Measurements from ENCODE around the gene IZUMO2.

Gene IZUMO2

GRCh38 chr19:50162988-50163387 lies at the start of gene IZUMO2:
IZUMO2 (minus strand) TSS chr19:50163281; CDS start chr19:50163194, 87 bp downstream.
- no peak for DNase-seq

GRCh38 chr19:50210425-50210824 lies 47.3 kb upstream of the IZUMO2 start:
- DNase-seq = no peak

GRCh38 chr19:50209131-50209530 lies 46.0 kb upstream of the IZUMO2 start:
- no peak for DNase-seq

GRCh38 chr19:50207730-50208129 lies 44.6 kb upstream of the IZUMO2 start:
- no peak for DNase-seq

GRCh38 chr19:50206191-50206590 lies 43.1 kb upstream of the IZUMO2 start:
- no peak for DNase-seq

GRCh38 chr19:50205681-50206138 lies 42.6 kb upstream of the IZUMO2 start:
- DNase-seq = no peak

GRCh38 chr19:50204811-50205675 lies 42.0 kb upstream of the IZUMO2 start:
- DNase-seq = peak; percentile 90

GRCh38 chr19:50204081-50204428 lies 41.0 kb upstream of the IZUMO2 start:
- no peak for DNase-seq

GRCh38 chr19:50203281-50204080 lies 40.4 kb upstream of the IZUMO2 start, which contains the start of gene MYH14:
MYH14 (plus strand) TSS chr19:50203622; CDS start chr19:50210366, 6,744 bp downstream.
- DNase-seq = peak; percentile 95

GRCh38 chr19:50202962-50203280 lies 39.8 kb upstream of the IZUMO2 start:
- DNase-seq = no peak

GRCh38 chr19:50202386-50202785 lies 39.3 kb upstream of the IZUMO2 start:
- no peak for DNase-seq

GRCh38 chr19:50199259-50199555 lies 36.1 kb upstream of the IZUMO2 start:
- no peak for DNase-seq

GRCh38 chr19:50198431-50199258 lies 35.6 kb upstream of the IZUMO2 start:
- DNase-seq = no peak

GRCh38 chr19:50197348-50197747 lies 34.3 kb upstream of the IZUMO2 start:
- DNase-seq = no peak

GRCh38 chr19:50196322-50196932 lies 33.3 kb upstream of the IZUMO2 start:
- DNase-seq = no peak

- DNase-seq = no peak
Measured at GRCh38 chr19:50195224-50195623, 32.1 kb upstream of the IZUMO2 start.

GRCh38 chr19:50192463-50193211 lies 29.6 kb upstream of the IZUMO2 start:
- no peak for DNase-seq

GRCh38 chr19:50191216-50191615 lies 28.1 kb upstream of the IZUMO2 start:
- DNase-seq = no peak

- no peak for DNase-seq
Measured at GRCh38 chr19:50190439-50190891, 27.4 kb upstream of the IZUMO2 start.

- DNase-seq = no peak
Measured at GRCh38 chr19:50189331-50189730, 26.2 kb upstream of the IZUMO2 start.

GRCh38 chr19:50187937-50188336 lies 24.9 kb upstream of the IZUMO2 start:
- DNase-seq = no peak

- DNase-seq = no peak
Measured at GRCh38 chr19:50184196-50184595, 21.1 kb upstream of the IZUMO2 start.
